Measurements from ENCODE around the gene SULT2A1. TPM values are rescaled to one million over a fixed set of nuclear protein-coding genes. Genes with fewer than 3 reads are reported as not detected.
"Not testable (repeated sequence)": the region's sequence is repeated elsewhere in the genome, so short reads cannot be mapped to it uniquely, and the experiment has no call there.

SULT2A1 gene
- polyA plus RNA-seq (ENCODE audit: insufficient read length in 4 of 4) = under 1 TPM in 1 of 4 donors, not detected in 3; 0.12 TPM

DNA sequence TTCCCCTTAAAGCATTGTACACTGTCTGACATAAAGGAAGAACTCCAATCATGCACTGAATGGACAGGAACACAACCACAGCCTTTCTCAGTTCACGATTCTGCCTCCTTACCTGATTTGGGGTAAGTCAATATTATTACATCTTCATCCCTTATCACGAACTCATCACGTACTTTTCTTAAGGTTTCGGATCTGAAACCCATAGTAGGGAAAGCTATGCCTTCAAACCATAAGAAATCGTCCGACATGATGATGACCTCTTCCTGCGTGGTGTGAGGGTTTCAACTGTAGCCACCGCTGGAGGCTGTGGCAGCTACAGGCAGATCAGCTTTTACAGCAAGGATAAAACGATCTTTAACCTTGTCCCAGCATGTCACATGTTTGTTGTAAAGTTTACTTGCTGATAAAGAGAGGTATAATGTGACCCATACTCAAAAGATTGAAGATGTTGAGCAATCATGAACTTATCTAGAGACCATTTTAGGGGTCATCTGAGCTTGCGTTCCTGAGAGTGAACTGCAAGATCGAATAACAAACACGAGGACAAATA lies at the start of gene SULT2A1:
TSS of gene SULT2A1 (minus strand) at position 306 of the 550 bp plus-strand sequence. CDS start at position 248, 58 bp downstream.
- no peak for DNase-seq (ENCODE audit: low read depth in 4 of 4, low spot score in 3 of 4)

DNA sequence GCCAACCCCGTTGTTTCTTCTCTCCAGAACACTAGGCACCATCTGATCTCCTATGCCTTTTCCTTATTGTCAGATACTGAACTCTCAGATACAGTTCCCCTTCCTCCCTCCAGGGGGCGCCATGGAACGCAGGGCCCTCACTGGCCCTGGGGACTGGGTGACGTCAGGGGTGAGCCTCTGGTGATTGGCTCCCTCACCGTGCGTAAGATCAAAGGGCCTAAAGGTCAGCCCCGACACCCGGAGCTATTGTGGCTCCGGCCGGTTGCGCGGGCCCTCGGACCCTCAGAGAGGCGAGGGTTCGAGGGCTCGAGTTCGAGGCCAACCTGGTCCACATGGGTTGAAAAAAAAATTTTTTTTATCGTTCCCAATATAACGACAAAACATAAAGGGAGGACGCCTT lies 42.5 kb upstream of the SULT2A1 start:
- DNase-seq (ENCODE audit: low read depth in 4 of 4, low spot score in 3 of 4) = not testable (repeated sequence)

DNA sequence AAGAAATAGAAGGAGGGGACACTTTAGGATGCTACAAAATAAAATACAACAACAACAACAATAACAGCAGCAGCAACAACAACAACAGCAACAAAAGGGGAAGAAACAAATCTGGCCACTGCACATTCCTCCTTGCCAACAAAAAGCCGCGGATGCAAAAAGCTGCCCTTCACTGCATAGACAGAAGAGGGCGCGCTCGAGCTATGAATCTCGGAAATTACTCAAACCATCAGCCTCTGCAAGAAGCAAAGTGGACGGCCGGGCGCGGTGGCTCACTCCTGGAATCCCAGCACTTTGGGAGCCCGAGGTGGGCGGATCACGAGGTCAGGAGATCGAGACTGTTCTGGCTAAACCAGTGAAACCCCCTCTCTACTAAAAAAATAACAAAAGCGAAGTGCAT lies 34.0 kb upstream of the SULT2A1 start:
- DNase-seq (ENCODE audit: low read depth in 4 of 4, low spot score in 3 of 4) = not testable (repeated sequence)

GRCh38 chr19:47910191-47910590 lies 24.1 kb upstream of the SULT2A1 start:
- not testable (repeated sequence) for DNase-seq (ENCODE audit: low read depth in 4 of 4, low spot score in 3 of 4)

GRCh38 chr19:47909350-47909749 lies 23.2 kb upstream of the SULT2A1 start:
- DNase-seq (ENCODE audit: low read depth in 4 of 4, low spot score in 3 of 4) = not testable (repeated sequence)

DNA sequence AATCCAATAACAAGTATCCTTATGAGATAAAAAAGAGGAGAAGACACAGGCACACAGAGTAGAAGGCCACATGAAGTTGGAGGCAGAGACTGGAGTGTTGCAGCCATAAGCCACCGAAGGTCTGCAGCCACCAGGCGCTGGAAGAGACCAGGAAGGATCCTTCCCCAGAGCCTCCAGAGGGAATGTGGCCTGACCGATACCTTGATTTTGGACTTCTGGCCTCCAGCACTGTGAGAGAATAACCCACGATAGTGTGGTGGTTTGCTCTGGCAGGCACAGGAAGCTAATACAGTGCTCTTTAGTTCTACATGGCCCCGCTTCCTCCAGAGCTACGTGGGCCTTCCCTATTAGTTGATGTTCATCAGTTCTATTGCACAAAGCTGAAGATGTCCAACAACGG lies 15.3 kb upstream of the SULT2A1 start:
- no peak for DNase-seq (ENCODE audit: low read depth in 4 of 4, low spot score in 3 of 4)

- no peak for DNase-seq (ENCODE audit: low read depth in 4 of 4, low spot score in 3 of 4)
Observed at GRCh38 chr19:47899335-47899734, 13.2 kb upstream of the SULT2A1 start.

DNA sequence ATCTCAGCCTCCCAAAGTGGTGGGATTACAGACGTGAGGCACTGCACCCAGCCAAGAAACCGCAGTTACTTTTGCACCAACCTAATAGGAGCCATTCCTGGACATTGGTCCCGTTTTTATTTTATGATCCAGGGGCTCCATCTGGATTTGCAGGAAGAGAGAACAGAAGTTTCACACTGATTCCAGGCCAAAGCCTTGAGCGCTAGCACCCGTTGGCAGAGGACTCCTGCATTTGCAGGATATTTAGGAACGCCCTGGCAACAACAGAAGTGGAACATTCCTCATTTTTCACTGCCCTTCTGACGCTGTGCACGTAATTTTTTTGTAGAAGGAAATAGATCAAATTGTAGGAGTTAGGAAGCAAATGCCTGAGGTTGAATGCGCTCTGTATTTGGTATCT lies 11.7 kb upstream of the SULT2A1 start:
- DNase-seq (ENCODE audit: low read depth in 4 of 4, low spot score in 3 of 4) = no peak

DNA sequence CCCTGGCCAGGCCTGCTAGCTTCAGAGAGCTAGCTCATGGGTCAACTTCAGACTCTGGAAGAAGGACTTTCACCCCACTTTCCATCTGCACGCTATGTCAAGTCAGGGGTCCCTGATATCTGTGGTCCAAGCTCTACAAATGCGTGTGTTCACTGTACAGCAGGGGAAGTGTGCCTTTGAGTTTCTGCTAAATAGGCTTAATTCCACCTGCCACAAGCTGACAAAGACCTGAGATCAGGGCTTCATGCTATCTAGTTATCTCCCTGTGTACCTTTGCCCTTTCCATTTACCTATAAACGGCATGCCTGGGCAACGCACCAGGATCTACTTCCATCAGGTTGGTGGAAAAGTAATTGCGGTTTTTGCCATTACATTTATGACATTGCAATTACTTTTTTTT lies 10.7 kb upstream of the SULT2A1 start:
- DNase-seq (ENCODE audit: low read depth in 4 of 4, low spot score in 3 of 4) = no peak

GRCh38 chr19:47896019-47896418 lies 9.9 kb upstream of the SULT2A1 start:
- DNase-seq (ENCODE audit: low read depth in 4 of 4, low spot score in 3 of 4) = no peak

- no peak for DNase-seq (ENCODE audit: low read depth in 4 of 4, low spot score in 3 of 4)
Observed at GRCh38 chr19:47895165-47895782, 9.2 kb upstream of the SULT2A1 start.

- peak in 1 of 4 donors; percentile 15 for DNase-seq (ENCODE audit: low read depth in 4 of 4, low spot score in 3 of 4)
Observed at GRCh38 chr19:47891923-47892666, 6.0 kb upstream of the SULT2A1 start.

- DNase-seq (ENCODE audit: low read depth in 4 of 4, low spot score in 3 of 4) = no peak
Observed at GRCh38 chr19:47891622-47891922, 5.5 kb upstream of the SULT2A1 start.

DNA sequence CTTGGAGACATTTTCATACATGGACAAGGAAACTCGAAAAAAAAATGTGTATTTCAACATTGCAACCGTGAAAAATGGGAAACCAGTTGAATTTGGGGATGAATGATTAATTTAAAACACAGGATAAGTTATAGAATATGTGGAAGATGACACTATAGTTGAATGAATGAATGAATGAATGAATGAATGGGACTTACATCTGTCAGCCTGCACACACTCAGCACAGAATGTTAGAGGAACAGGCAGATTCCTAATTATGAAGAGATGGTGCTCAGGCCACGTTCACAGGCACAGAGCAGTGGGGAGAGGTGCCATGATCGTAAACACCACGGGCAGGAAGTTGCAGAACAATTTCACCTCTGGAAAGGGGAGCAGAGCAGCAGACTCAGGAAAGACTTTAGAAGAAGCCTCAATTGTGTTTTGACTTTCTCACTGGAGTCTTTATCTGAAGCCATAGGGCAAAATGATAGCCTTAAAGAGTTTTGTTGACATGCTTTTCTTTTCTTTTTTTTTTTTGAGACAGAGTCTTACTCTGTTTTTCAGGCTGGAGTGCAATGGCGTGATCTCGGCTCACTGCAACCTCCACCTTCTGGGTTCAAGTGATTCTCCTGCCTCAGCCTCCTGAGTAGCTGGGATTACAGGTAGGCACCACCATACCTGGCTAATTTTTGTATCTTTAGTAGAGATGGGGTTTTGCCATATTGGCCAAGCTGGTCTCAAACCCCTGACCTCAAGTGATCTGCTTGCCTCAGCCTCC lies 4.9 kb upstream of the SULT2A1 start:
- DNase-seq (ENCODE audit: low read depth in 4 of 4, low spot score in 3 of 4) = no peak

DNA sequence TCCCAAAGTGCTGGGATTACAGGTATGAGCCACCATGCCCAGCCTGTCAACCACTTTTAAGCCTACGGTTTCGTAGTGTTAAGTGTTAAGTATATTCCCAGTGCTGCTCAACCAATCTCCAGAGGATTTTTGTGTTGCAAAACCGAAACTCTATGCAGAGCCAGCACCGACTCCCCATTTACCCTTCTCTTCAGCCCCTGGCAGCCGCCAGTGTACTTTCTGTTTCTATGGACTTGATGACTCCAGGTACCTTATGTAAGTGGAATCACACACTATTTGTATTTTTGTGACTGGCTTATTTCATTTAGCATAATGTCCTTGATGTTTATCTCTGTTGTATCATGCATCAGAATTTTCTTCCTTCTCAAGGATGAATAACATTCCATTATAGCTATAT lies 1.1 kb downstream of the SULT2A1 start:
- no peak for DNase-seq (ENCODE audit: low read depth in 4 of 4, low spot score in 3 of 4)

- DNase-seq (ENCODE audit: low read depth in 4 of 4, low spot score in 3 of 4) = no peak
Observed at GRCh38 chr19:47882890-47883289, 3.2 kb downstream of the SULT2A1 start.

DNA sequence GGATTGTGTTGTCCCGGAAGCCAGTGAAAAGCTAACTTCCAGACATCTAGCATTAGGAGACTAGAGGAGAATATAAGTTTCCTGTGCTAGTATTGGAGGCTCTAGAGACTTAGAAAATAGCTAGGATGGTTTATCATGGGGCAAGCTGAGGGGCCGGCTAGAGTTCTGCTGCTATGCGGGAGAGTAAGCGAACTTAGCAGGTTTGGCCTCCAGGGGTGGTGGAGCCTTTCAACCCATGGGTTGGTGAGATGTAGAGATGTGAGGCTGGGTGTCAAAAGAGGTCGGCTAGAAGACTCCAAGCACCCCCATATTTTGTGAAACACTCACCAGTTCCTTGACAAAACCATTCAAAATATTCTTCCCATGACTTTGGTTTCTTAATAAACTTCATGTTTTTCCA lies 4.4 kb downstream of the SULT2A1 start:
- no peak for DNase-seq (ENCODE audit: low read depth in 4 of 4, low spot score in 3 of 4)

DNA sequence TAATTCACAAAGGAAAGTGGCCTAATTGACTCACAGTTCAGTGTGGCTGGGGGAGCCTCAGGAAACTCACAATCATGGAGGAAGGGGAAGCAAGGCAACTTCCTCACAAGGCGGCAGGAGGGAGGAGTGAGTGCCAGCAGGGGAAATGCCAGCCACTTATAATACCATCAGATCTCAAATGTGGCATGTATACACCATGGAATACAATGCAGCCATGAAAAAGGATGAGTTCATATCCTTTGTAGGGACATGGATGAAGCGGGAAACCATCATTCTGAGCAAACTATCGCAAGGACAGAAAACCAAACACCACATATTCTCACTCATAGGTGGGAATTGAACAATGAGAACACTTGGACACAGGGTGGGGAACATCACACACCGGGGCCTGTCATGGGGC lies 6.7 kb downstream of the SULT2A1 start:
- DNase-seq (ENCODE audit: low read depth in 4 of 4, low spot score in 3 of 4) = not testable (repeated sequence)

DNA sequence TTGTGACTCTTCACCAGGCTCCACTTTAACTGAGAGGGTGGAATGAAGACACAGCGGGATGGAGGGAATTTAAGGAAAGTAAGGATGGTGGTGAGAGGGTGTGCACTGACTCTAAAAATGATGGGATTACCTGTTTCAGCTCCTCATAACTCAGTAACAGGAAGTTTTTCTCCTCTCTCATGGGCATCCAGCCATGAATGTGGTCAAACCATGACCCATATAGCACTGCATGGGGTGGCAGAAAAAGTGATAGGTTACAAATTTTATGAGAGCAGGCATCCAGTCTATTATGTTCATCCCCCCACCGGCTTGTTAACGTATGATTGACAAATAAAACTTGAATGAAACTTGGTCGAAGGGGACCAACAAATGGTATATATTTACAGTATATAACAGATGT lies 7.2 kb downstream of the SULT2A1 start:
- no peak for DNase-seq (ENCODE audit: low read depth in 4 of 4, low spot score in 3 of 4)

- DNase-seq (ENCODE audit: low read depth in 4 of 4, low spot score in 3 of 4) = no peak
Observed at GRCh38 chr19:47865166-47865565, 20.9 kb downstream of the SULT2A1 start.

DNA sequence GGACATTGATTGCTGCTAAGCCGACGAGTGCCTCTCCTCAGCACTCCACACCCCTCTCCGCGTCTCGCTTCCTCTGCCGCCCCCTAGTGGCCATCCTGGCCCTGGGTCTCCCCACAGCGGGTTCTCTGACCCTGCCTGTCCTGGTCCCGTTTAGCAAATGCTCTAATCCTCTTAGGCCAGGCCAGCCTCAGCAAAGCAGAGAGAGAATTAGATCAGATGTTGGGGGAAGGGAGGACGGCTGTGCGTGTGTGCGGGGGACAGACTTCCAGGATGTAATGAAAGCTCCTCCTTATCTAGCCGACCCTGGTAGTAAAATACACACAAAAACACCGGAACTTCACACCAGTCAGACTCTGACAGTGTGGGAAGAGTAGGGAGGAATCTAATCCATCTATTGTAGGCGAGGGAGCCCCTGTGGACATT lies 22.6 kb downstream of the SULT2A1 start:
- peak; percentile 59 to 66 (median 64) for DNase-seq (ENCODE audit: low read depth in 4 of 4, low spot score in 3 of 4)
